KOPT-K1 (cell line): ENCODE measurements around the gene ARL5C.
"Not testable (repeated sequence)": the region's sequence is repeated elsewhere in the genome, so short reads cannot be mapped to it uniquely, and the experiment has no call there.

Source experiments
- H3K27ac ChIP-seq: fragments of 200-600 bp; sonication (generic); 2 replicates; pipeline ENCODE4 v1.5.1; 2016; ENCODE audit warnings: antibody characterized with exemption, mild to moderate bottlenecking, low read depth, low read length; ENCODE audit not compliant: poor library complexity, severe bottlenecking
- H3K36me3 ChIP-seq: fragments of 200-600 bp; sonication (generic); 2 replicates; pipeline ENCODE4 v1.5.1; 2017; ENCODE audit warnings: antibody characterized with exemption, mild to moderate bottlenecking, low read length, moderate library complexity; ENCODE audit not compliant: insufficient read depth
- H3K9me3 ChIP-seq: fragments of 200-600 bp; sonication (generic); 2 replicates; pipeline ENCODE4 v1.5.1; 2017; ENCODE audit warnings: antibody characterized with exemption, low read length, mild to moderate bottlenecking; ENCODE audit not compliant: insufficient read depth, poor library complexity, severe bottlenecking

ARL5C gene

DNA sequence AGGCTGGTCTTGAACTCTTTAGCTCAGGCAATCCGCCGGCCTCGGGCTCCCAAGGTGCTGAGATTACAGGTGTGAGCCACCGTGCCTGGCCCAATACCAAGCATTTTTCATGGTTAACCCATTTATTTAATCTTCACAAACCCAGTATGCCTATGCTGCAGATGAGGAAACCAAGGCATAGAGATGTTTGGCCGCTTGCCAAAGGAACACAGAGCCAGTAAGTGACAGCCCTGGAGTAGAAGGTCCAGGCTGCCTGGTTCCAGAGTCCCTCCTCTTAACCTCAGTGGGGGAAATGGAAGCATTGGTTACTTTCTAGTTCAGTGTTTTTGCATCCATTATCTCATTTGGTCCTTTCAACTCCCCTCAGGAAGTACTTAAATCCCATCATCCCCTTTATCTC is 15.3 kb upstream of the ARL5C start:
- H3K9me3 ChIP-seq: no peaks in the 10 kb centered on the region
- H3K36me3 ChIP-seq: peaks cover 88% of the 10 kb centered on the region

DNA sequence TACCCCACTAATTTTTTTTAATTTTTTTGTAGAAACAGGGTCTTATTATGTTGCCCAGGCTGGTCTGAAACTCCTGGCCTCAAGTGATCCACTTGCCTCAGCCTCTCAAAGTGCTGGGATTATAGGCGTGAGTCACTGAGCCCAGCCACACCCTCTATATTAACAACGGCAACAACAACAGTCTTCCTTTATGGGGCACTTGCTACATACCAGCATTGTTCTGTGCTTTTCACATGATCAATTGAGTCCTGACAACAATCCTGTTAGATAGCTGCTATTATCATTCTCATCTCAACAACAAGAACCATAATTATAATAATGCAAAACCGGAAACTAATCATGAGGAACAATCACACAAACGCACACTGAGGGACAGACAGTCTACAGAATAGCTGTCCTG is 12.6 kb upstream of the ARL5C start:
- no peaks in the 10 kb centered on the region for H3K9me3 ChIP-seq
- H3K36me3 ChIP-seq: peaks cover 74% of the 10 kb centered on the region
- H3K27ac ChIP-seq: no peak overlapping the region

More for the DNA sequence above, 15.3 kb upstream of the ARL5C start:
- H3K27ac ChIP-seq: no peak overlapping the region

DNA sequence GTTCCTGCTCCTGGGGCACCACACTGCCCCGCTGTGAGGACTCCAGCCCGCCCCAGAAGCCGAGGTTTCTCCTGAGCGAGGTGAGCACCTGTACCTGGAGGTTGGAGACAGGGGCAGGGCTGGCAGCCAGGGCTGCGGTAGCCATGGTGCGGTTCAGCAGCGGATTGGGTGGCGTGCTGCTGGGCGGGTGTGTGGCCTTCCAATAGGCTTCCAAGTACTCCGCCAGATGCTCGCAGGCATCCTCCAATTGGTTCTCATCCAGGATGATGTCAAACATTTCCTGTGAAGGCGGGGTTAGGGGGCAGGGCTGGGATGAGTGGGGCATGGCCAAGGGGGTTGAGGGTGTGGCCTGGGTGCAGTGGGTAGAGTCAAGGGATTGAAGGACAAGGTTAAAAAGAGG is 11.3 kb upstream of the ARL5C start:
- H3K27ac ChIP-seq: no peak overlapping the region
- no peaks in the 10 kb centered on the region for H3K9me3 ChIP-seq
- peaks cover 63% of the 10 kb centered on the region for H3K36me3 ChIP-seq

DNA sequence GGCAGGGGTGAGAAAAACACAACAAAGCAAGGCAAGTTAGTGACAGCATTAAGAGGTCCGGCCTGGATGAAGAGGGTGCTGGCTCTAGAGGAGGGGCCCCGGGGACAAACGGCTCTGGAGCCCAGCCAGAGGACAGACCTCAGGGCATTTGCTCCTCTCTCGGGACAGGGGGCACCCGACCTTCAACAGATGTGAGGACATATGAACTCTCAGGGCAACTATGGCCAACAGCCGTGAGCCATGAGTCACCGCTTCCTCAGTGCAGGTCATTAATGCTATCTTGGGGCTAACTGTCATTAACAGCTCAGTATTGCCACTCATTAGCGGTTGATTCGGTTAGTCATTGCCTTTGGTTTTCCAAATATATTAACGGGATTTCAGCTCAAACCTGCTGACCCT is 9.7 kb upstream of the ARL5C start:
- Histone ChIP-seq H3K27ac (no peak overlapping the region), H3K36me3 (peaks cover 50% of the 10 kb centered on the region), H3K9me3 (no peaks in the 10 kb centered on the region)

DNA sequence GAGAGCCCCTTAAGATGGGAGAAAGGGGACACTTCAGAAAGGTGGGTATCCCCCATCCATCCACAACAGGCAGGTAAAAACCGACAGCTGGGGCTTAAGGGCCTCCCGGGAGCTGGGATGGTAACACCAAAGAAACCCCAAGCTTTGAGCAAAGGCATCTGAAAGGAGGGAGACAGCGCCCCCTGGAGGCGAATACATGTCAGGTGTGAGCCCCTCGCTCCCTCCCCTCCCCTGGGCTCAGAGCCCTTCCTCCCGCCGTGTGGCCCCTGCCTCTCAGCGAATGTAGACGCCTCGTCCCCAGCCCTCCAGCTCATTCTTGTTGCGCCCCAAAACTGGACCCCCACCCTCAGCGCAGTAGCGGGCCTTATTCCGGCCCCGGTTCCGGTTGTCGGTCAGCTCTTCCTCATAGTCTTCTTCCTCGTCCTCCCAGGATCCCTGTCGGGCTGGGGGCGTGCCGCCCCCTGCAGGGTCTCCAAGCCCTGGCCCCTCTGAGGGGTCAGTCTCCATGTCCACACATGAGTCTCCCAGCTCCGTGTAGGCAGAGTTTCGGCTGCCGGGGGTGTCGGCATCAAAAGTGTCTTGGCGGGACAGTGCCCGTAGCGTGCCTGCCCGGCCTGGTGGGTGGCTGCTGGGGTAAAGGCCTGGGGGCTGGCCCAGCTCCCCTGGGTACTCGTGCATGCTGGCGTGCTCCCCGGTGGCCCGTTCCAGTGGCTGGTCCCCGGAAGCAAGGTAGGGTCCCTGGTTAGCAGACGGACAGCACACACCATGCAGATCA is 9.1 kb upstream of the ARL5C start:
- H3K27ac ChIP-seq: peak overlapping the region; percentile 91
- no peaks in the 10 kb centered on the region for H3K9me3 ChIP-seq
- H3K36me3 ChIP-seq: peaks cover 46% of the 10 kb centered on the region

DNA sequence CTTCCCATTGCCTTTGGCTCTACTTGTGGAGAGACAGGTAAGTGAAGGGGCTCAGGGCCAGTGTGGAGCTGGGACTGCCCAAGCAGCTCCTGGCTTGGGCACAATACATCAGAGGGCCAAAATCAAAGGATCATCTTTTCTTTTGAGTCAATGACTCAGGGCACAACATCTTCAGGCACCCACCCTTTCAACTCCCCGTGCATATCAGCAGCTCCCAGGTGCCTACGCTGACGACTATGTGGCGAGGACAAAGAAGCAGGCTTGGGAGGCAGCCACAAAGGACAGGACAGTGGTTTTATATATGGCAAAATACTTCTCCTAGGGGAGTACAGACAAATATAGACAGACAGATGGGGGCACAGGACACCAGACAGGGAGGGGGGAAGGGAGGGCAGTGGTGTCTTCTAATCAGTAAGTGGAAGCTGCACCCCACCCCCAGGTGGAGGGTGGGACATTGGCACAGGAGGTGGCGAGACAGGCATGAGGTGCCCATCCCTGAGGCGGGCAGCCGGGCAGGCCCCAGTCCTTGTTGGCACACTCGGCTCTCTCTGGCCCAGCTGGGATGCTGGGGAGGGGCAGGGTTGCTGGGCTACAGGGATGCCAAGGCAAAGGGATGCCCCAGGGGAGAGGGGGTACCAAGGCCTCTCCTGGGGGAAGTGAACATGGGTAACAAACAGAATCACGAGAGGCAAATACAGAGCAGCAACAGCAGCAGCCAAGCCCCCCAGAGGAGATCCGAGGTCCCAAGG is 7.7 kb upstream of the ARL5C start:
- peaks cover 37% of the 10 kb centered on the region for H3K36me3 ChIP-seq
- H3K27ac ChIP-seq: peak overlapping the region; percentile 91
- no peaks in the 10 kb centered on the region for H3K9me3 ChIP-seq

DNA sequence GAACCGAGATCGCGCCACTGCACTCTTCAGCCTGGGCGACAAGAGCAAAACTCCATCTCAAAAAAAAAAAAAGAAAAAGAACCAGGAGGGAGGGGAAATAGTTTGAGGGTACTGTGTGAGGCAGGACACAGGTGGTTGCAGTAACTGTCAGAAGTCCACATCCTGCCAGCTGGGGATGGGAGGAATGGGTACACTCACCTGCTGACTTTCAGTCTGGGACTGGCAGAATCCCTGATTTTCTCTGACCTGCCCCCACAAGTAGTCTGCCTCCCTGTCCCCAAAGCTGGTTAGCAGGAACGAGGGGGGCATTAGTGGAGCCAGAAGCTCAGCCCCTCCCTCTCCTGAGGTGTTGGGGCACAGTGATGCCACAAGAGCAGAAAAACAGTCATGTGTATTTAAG is 7.1 kb upstream of the ARL5C start:
- Histone ChIP-seq H3K9me3 (no peaks in the 10 kb centered on the region), H3K36me3 (peaks cover 31% of the 10 kb centered on the region), H3K27ac (peak overlapping the region; percentile 91)

DNA sequence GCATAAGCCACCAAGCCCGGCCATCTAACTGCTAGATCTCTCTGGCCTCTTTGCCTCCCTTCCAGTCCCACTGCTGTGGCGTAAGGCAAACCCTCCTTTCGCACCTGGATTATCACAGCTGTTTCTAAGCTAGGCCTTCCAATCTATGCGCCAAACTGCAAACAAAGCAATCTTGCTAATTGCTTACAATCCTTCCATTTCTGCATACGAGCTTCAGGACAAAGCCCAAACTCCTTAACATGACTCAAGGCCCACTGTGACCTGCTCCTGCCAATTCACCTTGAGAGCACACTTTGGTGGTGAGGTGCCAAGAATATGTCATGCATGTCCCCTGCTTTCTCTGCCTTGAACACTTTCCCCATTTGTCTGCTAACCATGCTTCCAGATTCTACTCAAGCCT is 6.0 kb upstream of the ARL5C start:
- Histone ChIP-seq H3K9me3 (no peaks in the 10 kb centered on the region), H3K36me3 (peaks cover 19% of the 10 kb centered on the region), H3K27ac (peak overlapping the region; percentile 91)

DNA sequence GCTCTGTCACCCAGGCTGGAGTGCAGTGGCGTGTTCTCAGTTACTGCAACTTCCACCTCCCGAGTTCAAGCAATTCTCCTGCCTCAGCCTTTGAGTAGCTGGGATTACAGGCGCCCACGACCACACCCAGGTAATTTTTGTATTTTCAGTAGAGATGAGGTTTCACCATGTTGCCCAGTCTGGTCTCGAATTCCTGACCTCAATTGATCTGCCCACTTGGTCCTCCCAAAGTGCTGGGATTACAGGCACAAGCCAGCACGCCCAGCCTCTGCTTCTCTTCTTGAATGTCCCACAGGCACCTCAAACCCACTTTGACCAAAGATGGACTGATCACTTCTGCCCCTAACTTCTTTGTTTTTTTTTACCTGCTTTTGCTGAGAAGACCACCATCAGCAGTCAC is 4.6 kb upstream of the ARL5C start:
- peaks cover 6% of the 10 kb centered on the region for H3K36me3 ChIP-seq
- peak overlapping the region; percentile 91 for H3K27ac ChIP-seq
- no peaks in the 10 kb centered on the region for H3K9me3 ChIP-seq

DNA sequence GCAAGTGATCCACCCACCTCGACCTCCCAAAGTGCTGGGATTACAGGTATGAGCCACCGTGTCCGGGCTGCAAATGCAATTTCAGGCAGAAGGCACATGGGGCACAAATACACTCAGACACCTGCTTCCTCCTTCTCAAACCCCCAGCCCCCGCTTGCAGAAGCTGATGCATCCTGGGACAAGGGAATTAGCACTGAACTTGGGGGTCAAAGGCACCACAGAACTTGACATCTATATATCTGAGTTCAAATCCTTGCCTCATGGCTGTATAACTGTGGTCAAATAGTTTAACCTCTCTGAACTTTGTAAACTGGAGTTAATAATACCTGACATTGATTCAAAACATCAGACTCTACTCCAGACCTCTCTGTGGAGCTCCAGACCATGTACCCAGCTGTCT is 4.1 kb upstream of the ARL5C start:
- Histone ChIP-seq H3K9me3 (no peaks in the 10 kb centered on the region), H3K36me3 (peaks cover 1% of the 10 kb centered on the region), H3K27ac (peak overlapping the region; percentile 91)

DNA sequence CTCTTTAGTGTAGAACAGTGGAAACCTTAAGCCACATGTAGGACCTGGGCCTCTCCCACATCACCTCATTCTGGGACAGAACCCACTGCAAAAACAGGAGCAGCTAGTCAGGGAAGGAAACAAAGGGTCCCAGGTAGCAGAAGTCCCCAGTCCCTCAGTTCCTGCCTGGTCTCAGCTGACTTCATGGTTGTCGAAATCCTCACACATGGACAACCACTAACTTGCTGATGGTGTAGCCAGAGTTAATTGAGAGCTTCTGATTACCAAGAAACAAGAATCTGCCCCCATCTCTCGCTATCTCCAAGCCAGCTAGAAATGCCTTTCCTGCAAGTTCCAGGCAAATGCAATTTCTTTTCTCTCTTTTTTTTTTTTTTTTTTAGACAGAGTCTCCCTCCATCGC is 3.6 kb upstream of the ARL5C start:
- Histone ChIP-seq H3K27ac (peak overlapping the region; percentile 91), H3K36me3 (no peaks in the 10 kb centered on the region), H3K9me3 (no peaks in the 10 kb centered on the region)

DNA sequence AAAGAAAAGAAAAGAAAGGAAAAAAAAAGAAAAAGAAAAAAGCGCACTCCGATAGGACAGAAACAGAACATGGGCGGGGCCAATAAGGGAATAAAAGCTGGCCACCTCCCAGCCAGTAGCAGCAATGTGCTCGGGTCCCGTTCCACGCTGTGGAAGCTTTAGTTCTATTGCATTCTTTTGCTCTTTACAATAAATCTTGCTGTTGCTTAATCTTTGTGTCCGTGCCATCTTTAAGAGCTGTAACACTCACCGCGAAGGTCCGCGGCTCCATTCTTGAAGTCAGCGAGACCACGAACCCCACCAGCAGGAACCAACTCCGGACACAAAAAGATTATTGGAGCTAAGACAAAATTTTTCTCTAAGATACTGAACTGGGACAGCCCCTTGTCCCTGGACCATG is 3.1 kb upstream of the ARL5C start:
- H3K36me3 ChIP-seq: no peaks in the 10 kb centered on the region
- H3K9me3 ChIP-seq: no peaks in the 10 kb centered on the region
- H3K27ac ChIP-seq: peak overlapping the region; percentile 91

DNA sequence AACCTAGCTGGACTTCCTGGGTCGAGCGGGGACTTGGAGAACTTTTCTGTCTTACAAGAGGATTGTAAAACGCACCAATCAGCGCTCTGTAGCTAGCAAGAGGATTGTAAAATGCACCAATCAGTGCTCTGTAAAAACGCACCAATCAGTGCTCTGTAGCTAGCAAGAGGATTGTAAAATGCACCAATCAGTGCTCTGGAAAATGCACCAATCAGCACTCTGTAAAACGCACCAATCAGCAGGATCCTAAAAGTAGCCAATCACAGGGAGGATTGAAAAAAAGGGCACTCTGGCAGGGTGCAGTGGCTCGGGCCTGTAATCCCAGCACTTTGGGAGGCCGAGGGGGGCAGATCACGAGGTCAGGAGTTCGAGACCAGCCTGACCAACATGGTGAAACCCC is 2.5 kb upstream of the ARL5C start:
- not testable (repeated sequence) for H3K36me3 ChIP-seq, H3K9me3 ChIP-seq
- peak overlapping the region; percentile 71 for H3K27ac ChIP-seq

DNA sequence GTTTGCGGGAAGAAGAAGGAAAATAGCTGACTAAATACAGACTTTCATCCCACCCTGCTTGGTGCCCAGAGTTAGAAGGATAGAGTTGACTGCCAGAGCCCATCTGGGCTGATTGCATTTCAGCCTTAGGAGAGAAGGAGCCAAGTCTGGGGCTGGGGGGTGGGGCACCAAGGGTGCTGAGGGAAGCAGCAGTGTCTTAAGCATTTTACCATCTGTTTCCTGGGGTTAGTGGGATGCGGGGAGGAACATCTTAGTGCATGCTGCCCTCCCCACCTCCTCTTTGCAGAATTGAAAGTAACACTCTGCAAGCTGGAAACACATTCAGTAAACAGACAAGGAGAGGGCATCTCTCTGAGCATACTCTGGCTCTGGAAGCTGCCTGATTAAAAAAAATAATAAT is 1.5 kb upstream of the ARL5C start:
- Histone ChIP-seq H3K36me3 (no peaks in the 10 kb centered on the region), H3K9me3 (no peaks in the 10 kb centered on the region), H3K27ac (peak overlapping the region; percentile 71)

DNA sequence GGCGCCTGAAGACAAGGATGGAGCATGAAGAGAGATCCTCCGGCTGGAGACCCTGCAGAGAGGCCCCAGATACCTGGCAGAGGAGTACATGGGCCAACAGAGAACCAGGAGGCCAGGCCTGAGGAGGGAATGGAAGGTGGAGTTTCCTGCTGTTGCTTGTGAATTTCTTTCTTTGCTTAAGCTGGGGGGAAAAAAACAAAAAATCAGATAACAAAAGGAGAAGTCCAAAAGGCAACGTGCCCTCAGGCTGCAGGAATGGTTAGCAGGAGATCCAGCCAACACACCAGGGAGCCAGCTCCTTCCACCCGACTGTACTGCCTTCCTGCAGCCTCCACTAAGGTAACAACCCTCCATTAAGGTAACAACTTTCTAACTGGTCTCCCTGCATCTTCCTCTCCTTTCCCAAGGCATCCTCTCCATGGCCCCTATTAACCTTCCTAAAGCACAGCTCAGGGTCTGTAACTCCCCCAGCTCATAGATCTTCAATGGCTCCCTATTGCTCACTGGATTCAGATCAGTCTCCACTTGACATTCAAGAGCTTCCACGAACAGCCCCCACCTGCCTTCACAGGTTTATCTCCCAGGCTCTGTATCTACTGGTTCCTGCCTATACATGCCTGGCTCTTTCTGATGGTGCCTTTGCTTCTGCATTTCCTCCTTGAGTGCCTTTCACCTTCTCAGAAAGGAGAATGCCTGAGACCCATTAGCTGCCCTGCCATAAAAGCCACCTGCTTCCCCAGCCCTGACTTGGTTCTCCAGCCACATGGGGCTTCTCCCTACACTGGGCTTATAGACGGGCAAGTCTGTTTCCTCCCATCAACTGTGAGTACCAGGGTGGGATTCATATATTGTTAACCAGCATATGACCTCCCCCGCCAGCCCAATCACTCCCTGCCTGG is 725 bp upstream of the ARL5C start:
- peak overlapping the region; percentile 71 for H3K27ac ChIP-seq
- H3K36me3 ChIP-seq: no peaks in the 10 kb centered on the region
- no peaks in the 10 kb centered on the region for H3K9me3 ChIP-seq
